ENCODE results near the gene CYP4F12. TPM values are rescaled to one million over a fixed set of nuclear protein-coding genes. Genes with fewer than 3 reads are reported as not detected.

CYP4F12 gene
- total RNA-seq, 1 experiment from 2014 or later = not detected

DNA sequence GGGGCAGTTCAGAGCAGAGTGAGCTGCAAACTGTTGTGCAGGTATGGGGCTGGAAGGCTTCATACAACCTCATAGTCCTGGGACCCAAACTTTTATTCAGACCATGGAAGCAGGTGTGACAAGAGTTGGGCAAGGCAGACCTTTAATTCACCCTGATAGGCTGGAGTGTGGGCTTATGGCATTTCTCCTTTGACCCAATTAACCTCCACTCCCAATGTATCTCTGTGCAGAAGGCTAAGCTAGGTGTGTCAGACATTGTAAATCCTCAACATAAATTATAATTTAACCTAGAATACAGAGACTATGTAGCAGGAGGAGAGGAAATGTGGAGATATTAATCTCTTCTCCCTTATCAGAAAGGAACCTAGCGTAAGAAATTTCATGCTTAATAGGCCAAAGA lies 42.8 kb downstream of the CYP4F12 start:
- Histone ChIP-seq H4K20me1 (ENCODE audit: low read length) (no peaks in the 10 kb centered on the region), H3K27ac (ENCODE audit: low read length) (no peak overlapping the region), H3K36me3 (ENCODE audit: low read depth, low read length) (no peaks in the 10 kb centered on the region), H2AFZ (ENCODE audit: low read length) (no peak overlapping the region), H3K9ac (ENCODE audit: low read length) (no peak overlapping the region), H3F3A (ENCODE audit: low read length, unreplicated experiment) (no peaks in the 10 kb centered on the region), H3K4me3 (ENCODE audit: low read length) (no peak overlapping the region), H3K4me2 (ENCODE audit: low read length) (no peak overlapping the region), H3K9me3 (ENCODE audit: low read length) (no peaks in the 10 kb centered on the region), H3K79me2 (ENCODE audit: low read length) (no peaks in the 10 kb centered on the region), H3K4me1 (ENCODE audit: insufficient read depth, low read length) (no peaks in the 10 kb centered on the region), H3K27me3 (ENCODE audit: low read length) (peaks cover 10% of the 10 kb centered on the region; the same call in 1 of the 2 replicates), H3K9me2 (replicated peaks; ENCODE audit: low read length) (no peaks in the 10 kb centered on the region)
- POLR2A ChIA-PET (ENCODE audit: unreplicated experiment) = no interaction called here
- no peak for ATAC-seq
- intact Hi-C loops (cut with micrococcal nuclease) = no loop called here
- BruUV-seq (replicated peaks) = no TSS peak
- no peak for TF ChIP-seq EZH2 (IDR thresholded peaks at IDR 0.05; ENCODE audit: low read length, unreplicated experiment)
- TF ChIP-seq, protein P1, sequence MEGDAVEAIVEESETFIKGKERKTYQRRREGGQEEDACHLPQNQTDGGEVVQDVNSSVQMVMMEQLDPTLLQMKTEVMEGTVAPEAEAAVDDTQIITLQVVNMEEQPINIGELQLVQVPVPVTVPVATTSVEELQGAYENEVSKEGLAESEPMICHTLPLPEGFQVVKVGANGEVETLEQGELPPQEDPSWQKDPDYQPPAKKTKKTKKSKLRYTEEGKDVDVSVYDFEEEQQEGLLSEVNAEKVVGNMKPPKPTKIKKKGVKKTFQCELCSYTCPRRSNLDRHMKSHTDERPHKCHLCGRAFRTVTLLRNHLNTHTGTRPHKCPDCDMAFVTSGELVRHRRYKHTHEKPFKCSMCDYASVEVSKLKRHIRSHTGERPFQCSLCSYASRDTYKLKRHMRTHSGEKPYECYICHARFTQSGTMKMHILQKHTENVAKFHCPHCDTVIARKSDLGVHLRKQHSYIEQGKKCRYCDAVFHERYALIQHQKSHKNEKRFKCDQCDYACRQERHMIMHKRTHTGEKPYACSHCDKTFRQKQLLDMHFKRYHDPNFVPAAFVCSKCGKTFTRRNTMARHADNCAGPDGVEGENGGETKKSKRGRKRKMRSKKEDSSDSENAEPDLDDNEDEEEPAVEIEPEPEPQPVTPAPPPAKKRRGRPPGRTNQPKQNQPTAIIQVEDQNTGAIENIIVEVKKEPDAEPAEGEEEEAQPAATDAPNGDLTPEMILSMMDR (conservative IDR thresholded peaks at IDR 0.05; ENCODE audit: low read depth, low read length) = no peak
- no peak for TF ChIP-seq EZH2phosphoT487 (IDR thresholded peaks at IDR 0.05; ENCODE audit: borderline replicate concordance, low read length)
- DNase-seq = no peak
- CTCF ChIA-PET = no interaction called here

DNA sequence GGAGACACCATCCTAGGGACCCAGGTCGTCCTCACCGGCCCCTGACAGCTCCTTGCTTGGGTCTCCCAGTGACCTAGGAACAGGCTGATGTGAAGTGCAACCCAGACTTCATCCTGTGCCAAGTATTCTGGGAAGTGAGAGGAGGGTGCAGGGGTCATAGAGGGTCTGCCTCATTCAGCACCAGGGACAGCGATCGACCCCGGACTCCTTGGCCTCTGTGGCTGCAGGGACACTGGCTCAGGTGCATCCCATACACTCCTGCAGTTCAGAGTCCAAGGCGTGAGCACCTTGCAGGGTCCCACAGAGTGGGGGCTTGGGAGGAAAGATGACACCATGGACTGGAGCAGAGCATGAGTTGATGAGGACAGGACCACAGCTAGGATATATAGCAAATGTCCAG lies 44.9 kb downstream of the CYP4F12 start:
- no peak for TF ChIP-seq EZH2 (IDR thresholded peaks at IDR 0.05; ENCODE audit: low read length, unreplicated experiment)
- TF ChIP-seq, protein P1 (conservative IDR thresholded peaks at IDR 0.05; ENCODE audit: low read depth, low read length) = no peak
- no peak for TF ChIP-seq EZH2phosphoT487 (IDR thresholded peaks at IDR 0.05; ENCODE audit: borderline replicate concordance, low read length)
- Histone ChIP-seq H3F3A (ENCODE audit: low read length, unreplicated experiment) (no peaks in the 10 kb centered on the region), H3K4me3 (ENCODE audit: low read length) (no peak overlapping the region), H3K9ac (ENCODE audit: low read length) (no peak overlapping the region), H2AFZ (ENCODE audit: low read length) (no peak overlapping the region), H3K27me3 (ENCODE audit: low read length) (peaks cover 16% of the 10 kb centered on the region; the same call in 1 of the 2 replicates), H3K4me1 (ENCODE audit: insufficient read depth, low read length) (no peaks in the 10 kb centered on the region), H3K9me2 (replicated peaks; ENCODE audit: low read length) (no peaks in the 10 kb centered on the region), H3K4me2 (ENCODE audit: low read length) (no peak overlapping the region), H3K79me2 (ENCODE audit: low read length) (no peaks in the 10 kb centered on the region), H4K20me1 (ENCODE audit: low read length) (no peaks in the 10 kb centered on the region), H3K9me3 (ENCODE audit: low read length) (0 out of 2 replicates have a peak, but pooled peaks cover 5% of the 10 kb centered on the region), H3K27ac (ENCODE audit: low read length) (no peak overlapping the region), H3K36me3 (ENCODE audit: low read depth, low read length) (no peaks in the 10 kb centered on the region)
- no peak for ATAC-seq
- ChIA-PET CTCF (no interaction called here), POLR2A (ENCODE audit: unreplicated experiment) (no interaction called here)
- no TSS peak for BruUV-seq (replicated peaks)
- DNase-seq = no peak
- intact Hi-C loops (cut with micrococcal nuclease) = no loop called here

DNA sequence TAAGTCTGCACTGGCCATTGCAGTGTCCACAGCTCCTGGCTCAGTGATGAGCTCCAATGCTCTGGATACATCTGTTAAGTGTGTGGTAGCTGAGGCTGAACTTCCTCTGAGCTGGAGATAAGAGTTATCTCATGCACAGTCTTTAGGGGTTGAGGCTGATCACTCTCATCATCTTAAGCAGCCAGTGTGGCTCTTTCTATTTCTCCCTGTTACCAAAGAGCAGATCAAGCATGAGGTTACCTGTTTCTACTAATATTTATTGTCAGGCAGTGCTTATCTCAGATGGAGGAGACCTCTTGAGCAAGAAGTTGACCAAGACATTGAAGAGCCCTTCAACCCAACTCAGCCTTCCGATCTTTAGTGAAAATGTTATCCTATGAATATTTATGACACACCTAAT lies 48.4 kb downstream of the CYP4F12 start:
- no peak for ATAC-seq
- no peak for TF ChIP-seq EZH2 (IDR thresholded peaks at IDR 0.05; ENCODE audit: low read length, unreplicated experiment)
- no peak for TF ChIP-seq EZH2phosphoT487 (IDR thresholded peaks at IDR 0.05; ENCODE audit: borderline replicate concordance, low read length)
- TF ChIP-seq, protein P1 (conservative IDR thresholded peaks at IDR 0.05; ENCODE audit: low read depth, low read length) = no peak
- CTCF ChIA-PET = no interaction called here

More for the DNA sequence above, 48.4 kb downstream of the CYP4F12 start:
- Histone ChIP-seq H3F3A (ENCODE audit: low read length, unreplicated experiment) (no peaks in the 10 kb centered on the region), H3K9ac (ENCODE audit: low read length) (no peak overlapping the region), H4K20me1 (ENCODE audit: low read length) (no peaks in the 10 kb centered on the region), H3K27me3 (ENCODE audit: low read length) (peaks cover 19% of the 10 kb centered on the region; the same call in 1 of the 2 replicates), H3K4me3 (ENCODE audit: low read length) (no peak overlapping the region), H3K4me1 (ENCODE audit: insufficient read depth, low read length) (no peaks in the 10 kb centered on the region), H3K36me3 (ENCODE audit: low read depth, low read length) (no peaks in the 10 kb centered on the region), H3K4me2 (ENCODE audit: low read length) (no peak overlapping the region), H2AFZ (ENCODE audit: low read length) (no peak overlapping the region), H3K9me3 (ENCODE audit: low read length) (0 out of 2 replicates have a peak, but pooled peaks cover 5% of the 10 kb centered on the region), H3K9me2 (replicated peaks; ENCODE audit: low read length) (no peaks in the 10 kb centered on the region), H3K79me2 (ENCODE audit: low read length) (no peaks in the 10 kb centered on the region), H3K27ac (ENCODE audit: low read length) (no peak overlapping the region)
- no peak for DNase-seq
- intact Hi-C loops (cut with micrococcal nuclease) = no loop called here
- no TSS peak for BruUV-seq (replicated peaks)
- POLR2A ChIA-PET (ENCODE audit: unreplicated experiment) = no interaction called here
